Activated CD8-positive, alpha-beta memory T cell treated with anti-CD3 and anti-CD28 coated beads, Interleukin-2, amount 10 ng/mL, durations not matched to agents 7 days and 5 days (primary cell): ENCODE results near the gene NCKAP5. TPM values are rescaled to one million over a fixed set of nuclear protein-coding genes. Genes with fewer than 3 reads are reported as not detected.

Experiments used
- ATAC-seq: fragments of 150-1000 bp; cut with Tn5 transposase; one replicate; pipeline ENCODE4 v1.10.0; 2021; ENCODE audit warnings: moderate library complexity
- CTCF ChIA-PET: fragments of 350-600 bp; sonication (Branson Sonifier 250); formaldehyde crosslinking; loops from one replicate; lab custom pipeline; 2021; ENCODE audit warnings: antibody characterized with exemption; lab: Charles Lee
- DNase-seq: peaks from one replicate; pipeline ENCODE4 v3.0.0-alpha.2; 2020
- H3K27ac Mint-ChIP-seq: one replicate; pipeline ENCODE4 v1.8.0; 2021; ENCODE audit warnings: mild to moderate bottlenecking, mixed read lengths
- H3K27me3 Mint-ChIP-seq: one replicate; pipeline ENCODE4 v1.8.0; 2021; ENCODE audit warnings: mixed read lengths
- H3K36me3 Mint-ChIP-seq: one replicate; pipeline ENCODE4 v1.8.0; 2021; ENCODE audit warnings: mild to moderate bottlenecking, mixed read lengths
- H3K4me1 Mint-ChIP-seq: one replicate; pipeline ENCODE4 v1.8.0; 2021; ENCODE audit warnings: mixed read lengths
- H3K4me3 Mint-ChIP-seq: one replicate; pipeline ENCODE4 v1.8.0; 2021; ENCODE audit warnings: mild to moderate bottlenecking, moderate library complexity, mixed read lengths
- H3K9me3 Mint-ChIP-seq: one replicate; pipeline ENCODE4 v1.8.0; 2022; ENCODE audit warnings: low read depth, mixed read lengths
- total RNA-seq, 2 experiments: library from RNA; stranded (reverse); gene quantifications; one replicate each; pipeline ENCODE4 v1.2.3, GENCODE V29; 2021

Gene NCKAP5
- total RNA-seq, 2 experiments from 2014 or later: not detected

DNA sequence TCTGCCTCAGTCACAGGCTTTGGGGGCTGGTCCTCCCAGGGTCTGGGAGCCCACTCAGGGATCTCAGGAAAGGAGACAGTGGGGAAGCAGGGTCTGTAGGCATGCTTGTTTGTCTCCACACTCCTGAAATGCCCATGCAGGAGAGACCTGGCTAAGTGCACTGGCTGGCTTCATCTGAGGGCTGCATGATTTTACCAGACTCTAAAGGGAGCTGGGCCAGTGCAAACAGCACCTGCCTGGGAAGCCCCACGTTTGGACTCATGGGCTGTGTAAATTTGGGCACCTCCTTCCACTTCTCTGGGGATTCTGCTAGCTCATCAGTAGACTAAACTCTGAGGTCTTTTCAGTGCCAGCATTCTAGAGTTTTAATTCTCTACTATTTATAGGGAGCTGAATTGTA, 931.9 kb downstream of the NCKAP5 start:
- peaks cover 5% of the 10 kb centered on the region for H3K9me3 Mint-ChIP-seq
- no peaks in the 10 kb centered on the region for H3K36me3 Mint-ChIP-seq
- H3K27ac Mint-ChIP-seq: no peak overlapping the region
- H3K4me1 Mint-ChIP-seq: no peaks in the 10 kb centered on the region
- H3K27me3 Mint-ChIP-seq: no peaks in the 10 kb centered on the region
- H3K4me3 Mint-ChIP-seq: no peak overlapping the region
- no peak for DNase-seq
- CTCF ChIA-PET: no interaction called here
- ATAC-seq: no peak

DNA sequence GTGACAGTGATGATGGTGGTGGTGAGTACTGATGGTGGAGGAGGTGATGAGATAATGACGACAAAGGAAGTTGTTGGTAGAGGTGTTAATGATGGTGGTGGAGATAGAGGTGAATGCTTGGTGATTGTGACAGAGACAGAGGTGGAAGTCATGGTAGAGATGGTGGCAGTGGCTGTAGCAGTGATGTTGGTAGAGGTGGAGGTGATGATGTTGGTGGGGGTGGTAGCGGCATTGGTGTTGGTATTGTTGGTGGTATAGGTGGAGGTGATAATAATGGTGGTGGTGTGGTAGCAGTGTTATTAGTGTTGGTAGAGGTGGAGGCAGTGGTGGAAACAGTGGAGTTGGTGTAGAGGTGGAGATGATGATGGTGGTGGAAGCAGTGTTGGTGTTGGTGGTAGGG, 934.6 kb downstream of the NCKAP5 start:
- ATAC-seq: no peak
- Mint-ChIP-seq H3K4me3 (no peak overlapping the region), H3K27me3 (no peaks in the 10 kb centered on the region), H3K36me3 (no peaks in the 10 kb centered on the region), H3K27ac (no peak overlapping the region), H3K4me1 (no peaks in the 10 kb centered on the region), H3K9me3 (peaks cover 5% of the 10 kb centered on the region)
- DNase-seq: no peak
- CTCF ChIA-PET: no interaction called here

GRCh38 chr2:132632000-132632649, 936.1 kb downstream of the NCKAP5 start:
- H3K27me3 Mint-ChIP-seq: no peaks in the 10 kb centered on the region
- H3K27ac Mint-ChIP-seq: no peak overlapping the region
- H3K4me1 Mint-ChIP-seq: no peaks in the 10 kb centered on the region
- no peaks in the 10 kb centered on the region for H3K36me3 Mint-ChIP-seq
- no peak overlapping the region for H3K4me3 Mint-ChIP-seq
- H3K9me3 Mint-ChIP-seq: peaks cover 5% of the 10 kb centered on the region
- CTCF ChIA-PET: no interaction called here
- DNase-seq: no peak
- ATAC-seq: no peak

DNA sequence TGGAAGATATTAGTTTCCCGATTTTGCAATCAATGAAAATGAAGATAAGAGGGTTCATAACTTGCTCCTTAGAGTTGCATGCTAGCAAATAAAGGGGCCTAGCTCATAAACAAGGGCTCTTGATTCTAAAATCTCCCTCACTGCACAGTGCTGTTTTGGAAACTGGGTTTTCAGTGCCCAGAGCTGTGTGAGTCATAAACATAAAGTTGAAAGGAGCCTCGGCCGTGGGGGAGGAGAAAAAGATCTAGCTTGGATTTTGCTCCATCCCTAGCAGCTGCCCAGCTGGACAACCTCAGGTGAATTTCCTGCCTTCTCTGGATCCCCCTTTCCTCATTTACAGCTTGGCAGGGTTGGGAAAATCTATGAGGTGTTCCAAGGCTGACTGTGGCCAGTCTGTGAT, 940.7 kb downstream of the NCKAP5 start:
- Mint-ChIP-seq H3K4me3 (no peak overlapping the region), H3K4me1 (no peaks in the 10 kb centered on the region), H3K9me3 (peaks cover 2% of the 10 kb centered on the region), H3K27ac (no peak overlapping the region), H3K27me3 (no peaks in the 10 kb centered on the region), H3K36me3 (no peaks in the 10 kb centered on the region)
- CTCF ChIA-PET: no interaction called here
- DNase-seq: no peak
- no peak for ATAC-seq

- H3K27me3 Mint-ChIP-seq: no peaks in the 10 kb centered on the region
- no peak for ATAC-seq
- no peak overlapping the region for H3K4me3 Mint-ChIP-seq
- no peaks in the 10 kb centered on the region for H3K4me1 Mint-ChIP-seq
- H3K9me3 Mint-ChIP-seq: peaks cover 2% of the 10 kb centered on the region
- no peaks in the 10 kb centered on the region for H3K36me3 Mint-ChIP-seq
- DNase-seq: no peak
- no peak overlapping the region for H3K27ac Mint-ChIP-seq
- CTCF ChIA-PET: no interaction called here
Observed at GRCh38 chr2:132623096-132623839, 945.0 kb downstream of the NCKAP5 start.
